Panc1 (cell line): Measurements from ENCODE around the gene SH3PXD2B.

Experiments used
- REST ChIP-seq, 2 experiments: IDR thresholded peaks; 2 replicates each; pipeline ENCODE4 v1.6.1; 2011 to 2012; ENCODE audit warnings: low read depth in 2 of 2, control low read depth in 1 of 2, low read length in 1 of 2, mild to moderate bottlenecking in 1 of 2, moderate library complexity in 1 of 2; ENCODE audit not compliant: insufficient read depth in 1 of 2
- TF ChIP-seq, protein P1 (sequence below): fragments of 450-650 bp; IDR thresholded peaks from 2 replicates; pipeline ENCODE4 v1.5.1; 2017; ENCODE audit warnings: mild to moderate bottlenecking

- TF ChIP-seq REST (IDR thresholded peaks at IDR 0.05; ENCODE audit: insufficient read depth in 1 of 2, low read depth in 2 of 2, low read length in 1 of 2) = no peak
- TF ChIP-seq, protein P1, sequence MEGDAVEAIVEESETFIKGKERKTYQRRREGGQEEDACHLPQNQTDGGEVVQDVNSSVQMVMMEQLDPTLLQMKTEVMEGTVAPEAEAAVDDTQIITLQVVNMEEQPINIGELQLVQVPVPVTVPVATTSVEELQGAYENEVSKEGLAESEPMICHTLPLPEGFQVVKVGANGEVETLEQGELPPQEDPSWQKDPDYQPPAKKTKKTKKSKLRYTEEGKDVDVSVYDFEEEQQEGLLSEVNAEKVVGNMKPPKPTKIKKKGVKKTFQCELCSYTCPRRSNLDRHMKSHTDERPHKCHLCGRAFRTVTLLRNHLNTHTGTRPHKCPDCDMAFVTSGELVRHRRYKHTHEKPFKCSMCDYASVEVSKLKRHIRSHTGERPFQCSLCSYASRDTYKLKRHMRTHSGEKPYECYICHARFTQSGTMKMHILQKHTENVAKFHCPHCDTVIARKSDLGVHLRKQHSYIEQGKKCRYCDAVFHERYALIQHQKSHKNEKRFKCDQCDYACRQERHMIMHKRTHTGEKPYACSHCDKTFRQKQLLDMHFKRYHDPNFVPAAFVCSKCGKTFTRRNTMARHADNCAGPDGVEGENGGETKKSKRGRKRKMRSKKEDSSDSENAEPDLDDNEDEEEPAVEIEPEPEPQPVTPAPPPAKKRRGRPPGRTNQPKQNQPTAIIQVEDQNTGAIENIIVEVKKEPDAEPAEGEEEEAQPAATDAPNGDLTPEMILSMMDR = no peak
Measured at GRCh38 chr5:172395483-172395882, 58.8 kb downstream of the SH3PXD2B start.
